ENCODE results near the gene FAM81B.
A peak's percentile ranks its signal among the peaks of the same experiment; 100 is the strongest.

Gene FAM81B

DNA sequence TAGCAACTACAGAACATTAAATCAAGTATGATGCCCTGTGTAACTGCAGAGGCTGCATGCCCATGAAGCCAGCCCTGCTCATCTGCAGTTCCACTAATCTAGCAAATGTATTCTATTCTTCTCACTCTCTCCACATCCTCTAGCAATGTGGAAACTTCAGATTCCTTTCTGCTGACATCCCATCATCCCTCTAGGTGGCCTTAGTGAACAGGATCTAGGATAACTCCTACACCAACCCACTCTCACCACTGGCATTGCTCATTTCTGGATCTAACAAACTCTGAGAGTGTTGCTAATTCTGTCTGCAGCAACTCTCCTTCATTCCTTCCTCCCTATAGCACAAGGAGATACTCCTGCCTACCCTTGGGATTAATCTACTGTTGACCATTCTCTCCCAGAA, 80.8 kb downstream of the FAM81B start:
- DNase-seq (ENCODE audit: low read depth, low spot score), result peak; percentile 23
- TF ChIP-seq CTCF (IDR thresholded peaks at IDR 0.05; ENCODE audit: insufficient read depth, low read length, missing control alignments), result no peak
- ChIA-PET CTCF (no interaction called here), POLR2A (no interaction called here)
- no peak overlapping the region for H3K4me3 ChIP-seq (ENCODE audit: low read depth, low read length)

- CTCF ChIA-PET, result no interaction called here
- DNase-seq (ENCODE audit: low read depth, low spot score), result no peak
- POLR2A ChIA-PET, result no interaction called here
- H3K4me3 ChIP-seq (ENCODE audit: low read depth, low read length), result no peak overlapping the region
- no peak for TF ChIP-seq CTCF (IDR thresholded peaks at IDR 0.05; ENCODE audit: insufficient read depth, low read length, missing control alignments)
These were observed 93.3 kb downstream of the FAM81B start for GRCh38 chr5:95484421-95484820.

- ChIA-PET POLR2A (no interaction called here), CTCF (no interaction called here)
- no peak for DNase-seq (ENCODE audit: low read depth, low spot score)
- H3K4me3 ChIP-seq (ENCODE audit: low read depth, low read length), result no peak overlapping the region
- TF ChIP-seq CTCF (IDR thresholded peaks at IDR 0.05; ENCODE audit: insufficient read depth, low read length, missing control alignments), result no peak
These were observed 95.0 kb downstream of the FAM81B start for GRCh38 chr5:95486191-95486590.

- ChIA-PET CTCF (no interaction called here), POLR2A (no interaction called here)
- DNase-seq (ENCODE audit: low read depth, low spot score), result no peak
These were observed 96.7 kb downstream of the FAM81B start for GRCh38 chr5:95487880-95488279.

More at GRCh38 chr5:95487880-95488279, 96.7 kb downstream of the FAM81B start:
- no peak overlapping the region for H3K4me3 ChIP-seq (ENCODE audit: low read depth, low read length)
- TF ChIP-seq CTCF (IDR thresholded peaks at IDR 0.05; ENCODE audit: insufficient read depth, low read length, missing control alignments), result no peak

All from AG04449 (cell line).